Effector CD8-positive, alpha-beta T cell (primary cell): ENCODE results near the gene DTL.

Experiments used
- DNase-seq: peaks from one replicate; lab custom pipeline; 2025; lab: John Stamatoyannopoulos, UW

Gene DTL

DNA sequence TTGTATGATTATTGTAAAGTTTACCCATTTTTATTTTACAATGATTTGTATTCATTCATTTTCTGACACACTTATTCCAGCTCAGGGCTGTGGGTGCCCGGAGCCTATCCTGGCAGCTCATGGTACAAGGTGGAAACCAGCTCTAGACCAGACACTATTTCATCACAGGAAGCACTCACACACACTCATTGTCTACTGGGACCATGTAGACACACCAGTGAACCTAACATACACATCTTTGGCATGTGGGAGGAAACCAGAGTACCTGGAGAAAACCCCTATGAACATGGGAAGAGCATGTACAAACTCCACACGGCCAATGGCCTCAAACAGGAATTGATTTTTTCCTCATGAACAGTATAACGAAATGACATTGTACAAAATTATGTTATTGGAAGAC, 2.4 kb downstream of the DTL start:
- DNase-seq: no peak

DNA sequence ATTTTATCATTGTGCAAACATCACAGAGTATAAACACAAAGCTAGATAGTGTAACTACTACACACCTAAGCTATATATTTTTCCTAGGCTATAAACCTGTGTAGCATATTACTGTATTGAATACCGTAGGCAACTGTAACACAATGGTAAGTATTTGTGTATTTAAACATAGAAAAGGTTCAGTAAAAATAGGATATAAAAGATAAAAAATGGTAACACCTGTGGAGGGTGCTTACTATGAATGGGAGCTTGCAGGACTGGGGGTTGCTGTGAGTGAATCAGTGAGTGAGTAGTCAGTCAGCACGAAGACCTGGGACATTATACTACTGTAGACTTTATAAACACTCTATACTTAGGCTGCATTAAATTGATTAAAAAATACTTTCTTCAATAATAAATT, 4.1 kb downstream of the DTL start:
- no peak for DNase-seq

DNA sequence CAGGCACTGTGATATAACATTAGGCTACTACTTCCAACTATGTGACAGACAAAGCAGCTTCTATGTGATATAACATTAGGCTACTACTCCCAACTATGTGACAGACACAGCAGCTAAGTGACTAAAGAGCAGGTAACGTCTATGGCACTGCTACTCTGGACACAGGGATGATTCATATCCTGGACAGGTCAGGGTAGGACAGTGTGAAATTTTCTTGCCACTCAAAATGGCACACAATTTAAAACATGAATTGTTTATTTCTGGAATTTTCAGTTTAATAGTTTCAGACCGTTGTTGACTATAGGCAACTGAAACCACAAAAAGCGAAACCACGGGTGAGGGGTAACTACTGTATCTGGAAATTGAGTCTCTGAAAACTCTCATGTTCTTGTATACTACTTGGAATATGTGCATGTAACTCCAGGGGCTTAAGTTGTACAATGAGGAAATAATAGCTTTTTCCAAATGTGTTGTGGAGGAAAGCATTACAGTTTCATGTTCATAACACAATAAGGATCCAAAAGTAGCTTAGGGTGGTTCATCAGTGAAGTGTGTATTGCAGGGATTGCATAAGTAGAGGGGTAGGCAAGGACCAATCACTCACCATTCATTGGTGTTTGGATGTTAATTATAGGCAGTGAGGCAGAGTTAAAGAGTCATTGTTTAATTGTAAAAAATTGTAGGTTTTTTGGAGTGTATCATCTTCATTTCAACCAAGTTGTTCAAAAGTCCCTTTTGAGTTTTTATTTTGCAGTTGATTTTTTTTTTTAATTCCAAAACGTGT, 5.3 kb downstream of the DTL start:
- DNase-seq: no peak

DNA sequence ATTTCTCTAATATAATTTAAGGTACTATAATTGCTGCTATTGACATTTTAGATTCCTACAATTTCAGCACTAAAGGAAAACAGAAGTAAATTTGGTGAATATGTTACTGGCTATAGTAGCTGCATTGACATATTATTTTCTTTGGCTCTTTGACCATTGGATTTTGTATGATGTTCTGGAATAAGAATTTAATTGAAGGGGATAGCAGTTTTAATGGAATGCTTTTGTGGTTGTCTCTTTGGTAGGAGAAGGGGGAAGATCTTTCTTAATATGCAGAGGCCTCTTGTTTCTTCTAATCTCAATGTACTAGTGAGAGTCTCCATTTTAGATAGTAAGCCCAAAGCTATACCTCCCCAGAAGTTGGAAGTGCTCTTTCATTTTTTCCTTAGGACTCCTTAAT, 6.9 kb downstream of the DTL start:
- DNase-seq: no peak

DNA sequence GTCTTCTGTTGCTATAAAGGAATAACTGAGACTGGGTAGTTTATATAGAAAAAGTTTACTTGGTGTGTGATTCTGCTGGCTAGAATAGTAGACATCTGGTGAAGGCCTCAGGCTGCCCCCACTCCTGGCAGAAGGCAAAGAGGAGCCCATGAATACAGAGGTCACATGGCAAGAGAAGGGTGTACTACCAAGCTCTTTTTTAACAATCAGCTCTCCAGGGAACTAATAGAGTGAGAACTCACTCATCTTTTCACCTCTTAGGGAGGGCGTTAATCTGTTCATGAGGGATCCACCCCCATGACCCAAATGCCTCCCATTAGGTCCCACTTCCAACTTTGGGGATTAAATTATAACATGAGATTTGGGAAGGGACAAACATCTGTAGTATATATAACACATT, 9.3 kb downstream of the DTL start:
- DNase-seq: no peak

DNA sequence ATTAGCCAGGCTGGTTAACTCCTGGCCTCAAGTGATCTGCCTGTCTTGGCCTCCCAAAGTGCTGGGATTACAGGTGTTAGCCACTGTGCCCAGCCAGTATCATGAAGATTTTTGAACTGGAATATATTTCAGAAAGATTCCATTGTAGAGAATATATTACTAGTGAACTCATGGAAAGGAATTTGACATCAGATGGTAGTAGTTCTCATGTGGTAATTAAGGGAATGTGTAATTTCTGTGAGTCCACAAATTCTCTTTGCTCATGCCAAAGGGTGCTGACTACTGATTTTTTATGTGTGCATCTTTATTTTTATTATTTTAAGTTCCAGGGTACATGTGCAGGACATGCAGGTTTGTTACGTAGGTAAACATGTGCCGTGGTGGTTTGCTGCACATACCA, 10.4 kb downstream of the DTL start:
- no peak for DNase-seq

DNA sequence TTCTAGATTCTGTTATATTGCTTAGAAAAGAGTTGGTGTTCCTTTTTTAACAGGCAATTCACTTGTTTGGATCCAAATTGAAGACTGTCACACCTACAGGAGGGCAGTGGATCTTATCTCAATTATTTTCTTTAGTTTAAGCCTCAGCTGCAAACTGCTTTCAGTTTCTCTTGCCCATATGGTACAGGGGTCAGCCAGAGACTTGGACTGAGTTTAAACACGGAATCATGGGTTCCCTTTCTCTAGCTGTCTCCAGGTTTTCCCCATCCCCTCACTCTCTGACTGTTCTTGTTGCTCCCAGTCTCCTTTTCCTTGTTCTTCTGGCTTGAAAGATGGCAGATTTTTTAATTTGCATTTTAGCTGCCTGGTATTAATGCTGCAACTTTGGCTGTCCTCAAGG, 18.4 kb downstream of the DTL start:
- DNase-seq: no peak

DNA sequence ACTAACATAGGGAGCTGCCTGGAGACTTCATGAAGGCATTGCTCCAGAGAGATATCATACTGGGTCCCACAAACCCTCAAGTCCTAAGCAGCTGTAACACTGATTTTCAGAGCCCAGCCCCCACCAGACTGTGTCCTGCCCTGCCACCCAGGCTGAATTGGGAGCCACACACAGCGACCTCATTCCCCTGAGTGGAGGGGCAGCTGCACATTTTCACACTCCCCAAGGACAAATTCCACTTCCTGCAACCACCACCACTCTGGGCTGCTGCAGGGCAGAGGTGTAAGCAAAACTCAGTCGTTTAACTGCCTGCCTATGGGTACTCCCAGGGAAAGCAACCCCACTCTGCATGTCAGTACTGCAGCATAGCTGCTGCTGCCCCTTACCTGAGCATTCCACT, 19.8 kb downstream of the DTL start:
- no peak for DNase-seq

DNA sequence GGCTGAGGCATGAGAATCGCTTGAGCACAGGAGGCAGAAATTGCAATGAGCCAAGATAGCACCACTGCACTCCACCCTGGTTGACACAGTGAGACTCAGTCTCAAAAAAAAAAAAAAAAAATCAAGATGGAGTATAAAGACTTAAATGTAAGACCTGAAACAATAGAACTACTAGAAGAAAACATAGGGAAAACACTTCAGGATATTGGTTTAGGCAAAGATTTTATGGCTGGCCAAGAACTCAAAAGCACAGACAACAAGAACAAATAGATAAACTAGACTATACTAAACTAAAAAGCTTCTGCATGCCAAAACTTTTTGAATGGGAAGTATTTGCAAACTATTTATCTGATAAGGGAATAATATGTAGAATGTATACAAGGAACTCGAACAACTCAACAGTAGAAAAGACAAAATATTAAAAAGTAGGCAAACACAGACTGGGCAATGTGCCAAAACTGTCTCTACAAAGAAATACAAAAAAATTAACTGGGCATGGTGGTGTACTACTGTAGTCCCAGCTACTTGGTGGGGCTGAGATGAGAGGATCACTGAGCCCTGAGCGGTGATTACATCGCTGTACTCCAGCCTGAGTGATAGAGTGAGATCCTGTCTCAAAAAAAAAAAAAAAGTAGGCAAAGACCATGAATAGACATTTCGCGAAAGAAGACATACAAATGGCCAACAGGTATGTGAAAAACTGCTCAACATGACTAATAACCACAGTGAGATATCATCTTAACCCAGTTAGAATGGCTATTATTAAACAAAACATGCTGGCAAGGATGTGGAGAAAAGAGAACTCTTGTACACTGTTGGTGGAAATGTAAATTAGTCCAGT, 25.3 kb downstream of the DTL start:
- no peak for DNase-seq

DNA sequence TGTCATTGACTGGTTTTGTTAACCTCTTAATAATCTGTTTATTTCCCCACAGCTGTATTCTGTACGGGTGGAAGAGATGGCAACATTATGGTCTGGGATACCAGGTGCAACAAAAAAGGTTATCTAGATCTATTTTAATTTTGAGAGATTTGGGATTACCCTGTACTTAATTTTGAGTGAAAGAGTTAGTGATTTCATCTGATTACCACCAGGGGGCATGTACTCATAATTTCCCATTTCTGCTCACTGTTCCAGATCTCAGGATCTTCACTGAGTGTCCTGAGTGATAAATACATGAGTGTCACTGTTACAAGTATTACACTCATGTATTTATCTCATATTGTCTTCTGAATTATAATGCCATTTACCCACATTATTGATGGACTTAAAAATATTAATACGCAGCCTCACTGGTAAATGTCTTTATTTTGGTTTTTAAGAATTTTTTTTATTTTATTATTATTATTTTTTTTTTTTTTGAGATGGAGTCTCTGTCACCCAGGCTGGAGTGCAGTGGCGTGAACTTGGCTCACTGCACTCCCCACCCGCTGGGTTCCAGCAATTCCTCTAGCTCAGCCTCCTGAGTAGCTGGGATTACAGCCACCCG, 27.4 kb downstream of the DTL start:
- DNase-seq: no peak

DNA sequence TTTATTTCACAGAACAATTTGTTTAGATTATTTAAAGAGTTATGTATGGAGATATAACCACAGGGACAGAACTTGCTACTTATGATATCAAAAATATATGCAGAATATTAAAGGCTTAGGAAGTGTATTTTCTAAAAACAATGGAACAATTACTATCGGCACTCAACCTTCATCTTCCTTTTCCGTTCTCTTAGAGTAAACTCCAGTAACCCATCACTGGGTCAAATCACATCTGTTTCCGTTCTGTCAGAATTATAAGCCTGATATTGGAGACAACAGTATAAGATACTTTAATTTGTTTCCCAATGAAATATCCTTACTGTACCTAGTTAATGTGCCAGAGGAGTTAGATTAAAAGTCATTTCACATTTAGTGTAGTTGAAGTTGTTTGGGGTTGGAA, 32.2 kb downstream of the DTL start:
- no peak for DNase-seq

DNA sequence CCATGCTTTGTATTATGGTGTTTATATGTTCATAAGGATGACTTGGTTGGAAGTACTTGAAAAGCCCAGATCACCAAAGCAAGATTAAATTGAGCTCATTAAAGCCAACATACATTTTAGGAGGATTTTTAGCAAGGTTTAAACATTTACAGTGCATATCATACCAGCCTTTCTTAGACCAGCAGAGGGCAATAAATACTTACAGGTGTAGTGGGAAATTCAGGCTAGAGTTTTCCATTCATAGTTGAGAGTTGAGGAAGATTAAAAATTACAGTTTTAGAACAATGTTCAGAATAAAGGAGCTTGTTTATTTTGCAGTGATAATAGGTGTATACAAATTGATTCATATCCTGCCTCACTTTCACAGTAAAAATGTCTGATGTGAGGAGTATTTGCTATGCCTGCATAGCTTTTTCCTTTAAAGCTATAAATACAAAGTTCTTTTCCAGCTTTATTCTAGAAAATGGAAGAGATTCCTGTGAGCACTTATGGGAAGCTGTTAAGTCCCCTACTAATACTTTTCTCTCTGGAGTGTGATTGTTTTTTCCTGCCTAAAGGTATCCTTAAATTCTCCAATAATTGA, 35.3 kb downstream of the DTL start:
- DNase-seq: no peak

DNA sequence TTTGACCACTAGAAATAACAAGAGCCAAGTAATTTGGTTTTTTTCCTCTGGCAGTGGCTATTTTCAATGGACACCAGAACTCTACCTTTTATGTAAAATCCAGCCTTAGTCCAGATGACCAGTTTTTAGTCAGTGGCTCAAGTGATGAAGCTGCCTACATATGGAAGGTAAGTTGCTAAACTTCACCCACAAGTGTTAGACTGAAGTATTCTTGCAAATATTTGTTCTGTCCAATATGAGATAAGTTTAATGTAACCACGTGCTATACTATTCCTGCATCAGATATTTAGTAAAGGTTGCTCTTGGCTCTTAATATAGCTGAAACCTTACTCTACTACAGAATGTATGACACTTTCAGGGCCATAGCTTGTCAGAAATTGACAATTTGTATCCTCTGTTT, 36.5 kb downstream of the DTL start:
- no peak for DNase-seq

DNA sequence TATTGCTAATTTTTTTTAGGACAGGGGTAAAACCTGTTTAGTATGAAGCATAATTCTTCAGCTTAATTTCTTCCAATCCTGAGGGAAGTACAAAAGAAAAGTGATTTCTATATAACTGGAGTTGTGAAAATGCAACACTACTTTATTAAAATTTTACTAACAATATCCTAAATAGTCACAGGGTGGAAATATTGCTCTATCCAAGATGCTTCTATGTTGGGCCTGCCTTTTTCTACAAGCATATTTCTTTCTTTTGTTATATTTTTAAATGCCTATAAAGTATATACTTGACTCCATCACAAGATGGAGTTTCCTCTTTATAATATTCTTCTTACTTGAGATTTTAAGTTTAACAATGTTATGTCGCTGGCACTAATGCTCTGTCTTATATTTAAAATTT, 37.9 kb downstream of the DTL start:
- DNase-seq: no peak

DNA sequence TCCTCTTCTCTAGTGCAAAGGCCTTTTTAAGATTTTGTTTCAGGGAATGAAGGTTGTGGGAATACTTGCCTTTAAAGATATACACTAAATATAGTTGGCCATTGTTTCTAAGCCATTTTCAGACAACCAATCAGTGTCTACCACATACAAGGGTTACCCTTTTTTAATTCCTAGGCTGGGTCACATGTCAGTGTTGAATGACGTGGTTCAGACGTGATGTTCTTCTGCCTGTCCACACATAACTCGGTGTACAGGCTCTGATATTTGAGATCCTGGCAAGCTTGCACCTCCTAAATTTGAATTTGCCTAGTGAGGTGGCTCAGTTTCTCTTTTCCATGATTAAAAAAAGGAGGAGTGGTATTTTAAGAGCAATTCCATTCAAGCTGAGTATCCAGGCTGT, 38.8 kb downstream of the DTL start:
- no peak for DNase-seq

DNA sequence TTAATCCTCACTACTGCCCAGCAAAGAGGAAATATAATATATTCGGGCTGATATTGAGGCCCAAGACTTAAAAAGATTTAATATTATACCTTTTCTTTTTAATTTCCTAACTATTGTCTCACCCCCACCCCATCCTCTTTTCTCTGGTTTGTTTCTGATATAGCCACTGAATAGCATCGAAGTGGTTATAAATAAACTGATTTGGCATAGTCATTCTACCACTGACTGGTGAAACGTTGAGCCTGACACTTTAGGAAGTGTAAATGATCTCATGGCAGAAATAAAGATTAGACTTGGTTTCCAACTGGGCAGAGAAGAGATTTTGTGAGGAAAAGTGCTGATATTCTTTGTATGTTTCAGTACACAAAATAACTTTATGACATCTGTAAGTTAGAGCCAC, 39.3 kb downstream of the DTL start:
- no peak for DNase-seq

DNA sequence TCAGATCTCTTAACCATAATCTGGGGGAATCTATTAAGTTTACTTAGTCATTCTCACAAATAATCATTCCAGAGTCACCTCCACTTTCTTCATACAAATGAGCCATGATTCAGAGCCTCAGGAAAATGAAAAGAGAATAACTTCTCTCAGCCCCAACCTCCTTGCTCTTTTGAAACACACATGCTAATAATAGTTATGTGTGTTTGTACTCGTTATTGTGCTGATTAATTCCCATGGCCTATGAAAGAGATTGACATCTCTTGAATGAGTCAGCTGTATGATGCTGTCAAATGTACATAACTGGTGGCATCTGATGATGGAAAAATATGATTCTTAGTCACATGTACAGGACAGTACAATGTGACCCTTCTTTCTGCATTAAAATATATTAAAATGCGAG, 41.5 kb downstream of the DTL start:
- no peak for DNase-seq

DNA sequence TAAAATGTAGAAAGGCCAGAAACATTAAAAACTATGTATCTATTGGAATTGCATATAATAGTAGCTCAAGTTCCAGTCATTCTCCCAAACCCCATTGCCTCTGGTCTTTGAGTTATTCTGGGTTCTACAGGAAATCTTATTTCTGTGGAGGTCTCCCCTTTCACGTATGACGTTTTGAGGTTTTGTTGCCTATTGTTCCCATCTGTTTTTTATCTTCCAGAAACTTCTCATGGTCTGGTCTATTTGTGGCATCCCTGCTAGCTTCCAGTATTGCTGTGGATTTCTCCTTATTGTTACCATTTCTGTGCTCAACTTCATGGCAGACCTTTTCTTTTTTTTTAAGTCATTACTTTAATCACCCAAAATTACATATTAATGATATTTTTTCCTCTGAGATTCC, 43.3 kb downstream of the DTL start:
- DNase-seq: no peak

DNA sequence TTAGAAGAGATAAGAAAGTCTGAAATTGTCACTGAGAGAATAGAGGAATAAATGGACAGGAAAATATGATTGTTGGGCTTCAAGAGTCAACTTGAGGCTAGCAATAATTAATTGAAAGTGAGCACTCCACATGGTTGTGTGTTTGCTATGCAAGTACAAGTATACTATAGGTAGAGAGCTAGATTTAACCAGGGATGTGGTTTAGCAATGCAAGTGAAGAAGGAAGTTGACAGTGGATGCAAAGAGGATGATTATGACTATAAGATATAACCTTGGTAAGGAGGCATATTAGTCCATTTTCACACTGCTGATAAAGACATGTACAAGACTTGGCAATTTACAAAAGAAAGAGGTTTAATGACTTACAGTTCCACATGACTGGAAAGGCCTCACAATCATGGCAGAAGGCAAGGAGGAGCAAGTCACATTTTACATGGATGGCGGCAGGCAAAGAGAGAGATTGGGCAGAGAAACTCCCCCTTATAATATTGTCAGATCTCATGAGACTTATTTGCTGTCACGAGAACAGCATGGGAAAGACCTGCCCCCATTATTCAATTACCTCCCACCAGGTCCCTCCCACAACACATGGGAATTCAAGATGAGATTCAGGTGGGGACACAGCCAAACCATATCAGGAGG, 47.3 kb downstream of the DTL start:
- no peak for DNase-seq

DNA sequence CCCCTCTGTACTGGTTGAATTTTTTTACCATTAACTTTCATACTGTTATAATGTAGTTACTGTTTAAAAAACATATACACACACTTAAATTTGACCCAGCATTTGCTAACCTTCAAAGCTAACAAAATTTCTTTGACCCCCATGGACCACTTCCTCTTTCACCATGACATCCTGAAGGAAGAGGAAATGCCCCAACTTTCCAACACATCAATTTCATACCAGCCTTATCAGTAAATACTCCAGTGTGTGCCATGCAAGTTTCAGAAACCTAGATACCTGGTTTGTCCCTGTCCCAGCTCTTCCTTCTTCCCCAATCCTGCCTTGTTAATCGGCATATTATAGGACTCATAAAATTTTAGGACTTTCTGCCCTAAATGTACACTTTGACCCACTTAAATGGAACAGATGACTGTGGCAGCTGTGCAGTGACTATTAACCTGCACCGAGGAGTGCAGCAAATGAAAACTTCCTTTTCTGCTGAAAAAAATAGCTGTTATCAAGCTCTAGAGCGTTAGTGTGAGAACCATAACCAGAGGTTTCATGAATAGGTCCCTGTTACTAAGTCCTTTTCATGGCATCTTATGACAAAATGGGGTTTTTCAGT, 54.1 kb downstream of the DTL start:
- no peak for DNase-seq

DNA sequence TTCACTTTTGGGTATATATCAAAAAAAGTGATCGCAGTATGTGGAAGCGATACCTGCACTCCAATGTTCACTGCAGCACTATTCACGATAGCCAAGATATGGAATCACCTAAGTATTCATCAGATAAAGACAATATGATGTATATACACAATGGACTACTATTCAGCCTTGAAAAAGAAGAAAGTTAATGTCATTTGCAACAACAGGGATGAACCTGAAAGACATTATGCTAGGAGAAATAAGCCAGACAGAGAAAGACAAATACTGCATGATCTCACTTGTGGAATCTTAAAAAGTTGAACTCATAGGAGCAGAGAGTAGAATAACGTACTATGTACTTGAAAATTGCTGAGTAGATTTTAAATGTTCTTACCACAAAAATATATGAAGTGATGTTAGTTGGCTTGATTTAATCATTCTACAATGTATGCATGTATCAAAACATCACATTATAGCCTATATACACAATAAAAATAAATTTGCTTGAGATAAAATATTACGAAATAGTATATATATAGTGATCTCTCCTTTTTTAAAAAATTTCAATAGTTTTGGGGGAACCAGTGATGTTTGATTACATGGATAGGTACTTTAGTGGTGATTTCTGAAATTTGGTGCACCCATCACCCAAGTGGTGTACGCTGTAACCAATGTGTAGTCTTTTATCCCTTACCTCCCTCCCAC, 56.0 kb downstream of the DTL start:
- no peak for DNase-seq
